RWPE2 (cell line): Measurements from ENCODE around the gene CDH6.

Experiments used
- ATAC-seq: fragments of 200-7000 bp; cut with Tn5 transposase; 3 replicates; pipeline ENCODE4 v1.9.1; 2021; ENCODE audit warnings: low read depth
- DNase-seq: peaks from one replicate; pipeline ENCODE4 v3.0.0-alpha.2; 2020; ENCODE audit warnings: low spot score
- H3K27ac ChIP-seq: fragments of 450-650 bp; 2 replicates; pipeline ENCODE4 v1.5.1; 2017; ENCODE audit warnings: mild to moderate bottlenecking; ENCODE audit not compliant: poor library complexity, severe bottlenecking
- H3K27me3 ChIP-seq: fragments of 250-450 bp; sonication (Bioruptor Pico); 2 replicates; pipeline ENCODE4 v1.5.1; 2021; ENCODE audit warnings: mild to moderate bottlenecking, moderate library complexity; ENCODE audit not compliant: insufficient read depth, poor library complexity, severe bottlenecking
- H3K36me3 ChIP-seq: fragments of 250-450 bp; sonication (Bioruptor Pico); 2 replicates; pipeline ENCODE4 v1.5.1; 2020; ENCODE audit warnings: low read depth, mild to moderate bottlenecking, moderate library complexity
- H3K4me1 ChIP-seq: fragments of 250-450 bp; sonication (Bioruptor Pico); 2 replicates; pipeline ENCODE4 v1.5.1; 2021; ENCODE audit warnings: mild to moderate bottlenecking, moderate library complexity; ENCODE audit not compliant: insufficient read depth, poor library complexity, severe bottlenecking
- H3K4me3 ChIP-seq: fragments of 250-450 bp; sonication (Bioruptor Pico); 2 replicates; pipeline ENCODE4 v1.5.1; 2021; ENCODE audit warnings: mild to moderate bottlenecking, moderate library complexity; ENCODE audit not compliant: severe bottlenecking
- H3K9me3 ChIP-seq: fragments of 250-450 bp; sonication (Bioruptor Pico); 2 replicates; pipeline ENCODE4 v1.5.1; 2021; ENCODE audit warnings: mild to moderate bottlenecking, moderate library complexity; ENCODE audit not compliant: severe bottlenecking
- CTCF ChIP-seq: fragments of 450-650 bp; IDR thresholded peaks from one replicate; pipeline ENCODE4 v1.5.1; 2017; ENCODE audit warnings: mild to moderate bottlenecking, moderate library complexity; ENCODE audit not compliant: poor library complexity, severe bottlenecking

The CDH6 gene

GRCh38 chr5:31244921-31245320, 51.4 kb downstream of the CDH6 start:
- H3K36me3 ChIP-seq, result no peaks in the 10 kb centered on the region
- TF ChIP-seq CTCF, result no peak
- no peak overlapping the region for H3K27ac ChIP-seq
- H3K9me3 ChIP-seq, result no peaks in the 10 kb centered on the region
- ATAC-seq (no peak), DNase-seq (no peak)
- no peak overlapping the region for H3K4me3 ChIP-seq
- no peaks in the 10 kb centered on the region for H3K4me1 ChIP-seq
- H3K27me3 ChIP-seq, result peaks cover 11% of the 10 kb centered on the region

- no peak for DNase-seq
- Histone ChIP-seq H3K27me3 (peaks cover 11% of the 10 kb centered on the region), H3K27ac (no peak overlapping the region), H3K36me3 (no peaks in the 10 kb centered on the region), H3K9me3 (no peaks in the 10 kb centered on the region), H3K4me1 (no peaks in the 10 kb centered on the region), H3K4me3 (no peak overlapping the region)
- TF ChIP-seq CTCF, result no peak
- no peak for ATAC-seq
Measured at GRCh38 chr5:31247381-31247780, 53.9 kb downstream of the CDH6 start.

DNA sequence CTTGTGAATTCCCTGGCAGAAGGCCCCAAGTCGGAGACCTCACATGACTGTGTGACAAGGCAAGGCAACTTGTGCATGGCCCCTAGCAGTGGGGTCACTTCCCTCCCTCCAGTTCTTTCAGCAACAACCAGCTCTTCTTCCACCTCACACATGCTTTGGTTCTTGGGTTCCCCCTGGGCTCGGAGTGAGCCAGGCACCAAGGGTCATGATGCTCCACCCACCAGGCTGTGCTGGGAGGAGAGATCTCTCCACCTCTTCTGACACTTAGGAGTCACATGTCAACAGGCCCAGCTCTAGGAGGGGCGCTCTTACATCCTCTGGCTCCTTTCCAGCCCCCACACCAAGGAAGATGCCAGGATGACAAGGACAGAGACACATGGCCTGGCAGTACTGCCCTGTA, 56.7 kb downstream of the CDH6 start:
- Histone ChIP-seq H3K36me3 (no peaks in the 10 kb centered on the region), H3K27ac (no peak overlapping the region), H3K27me3 (peaks cover 25% of the 10 kb centered on the region), H3K4me3 (no peak overlapping the region), H3K4me1 (no peaks in the 10 kb centered on the region), H3K9me3 (no peaks in the 10 kb centered on the region)
- ATAC-seq, result no peak
- no peak for DNase-seq
- no peak for TF ChIP-seq CTCF

GRCh38 chr5:31251032-31251431, 57.5 kb downstream of the CDH6 start:
- DNase-seq (no peak), ATAC-seq (no peak; the same call in 2 of the 3 replicates)
- Histone ChIP-seq H3K4me3 (no peak overlapping the region), H3K36me3 (no peaks in the 10 kb centered on the region), H3K27me3 (peaks cover 33% of the 10 kb centered on the region), H3K27ac (no peak overlapping the region), H3K4me1 (no peaks in the 10 kb centered on the region), H3K9me3 (no peaks in the 10 kb centered on the region)
- TF ChIP-seq CTCF, result no peak

DNA sequence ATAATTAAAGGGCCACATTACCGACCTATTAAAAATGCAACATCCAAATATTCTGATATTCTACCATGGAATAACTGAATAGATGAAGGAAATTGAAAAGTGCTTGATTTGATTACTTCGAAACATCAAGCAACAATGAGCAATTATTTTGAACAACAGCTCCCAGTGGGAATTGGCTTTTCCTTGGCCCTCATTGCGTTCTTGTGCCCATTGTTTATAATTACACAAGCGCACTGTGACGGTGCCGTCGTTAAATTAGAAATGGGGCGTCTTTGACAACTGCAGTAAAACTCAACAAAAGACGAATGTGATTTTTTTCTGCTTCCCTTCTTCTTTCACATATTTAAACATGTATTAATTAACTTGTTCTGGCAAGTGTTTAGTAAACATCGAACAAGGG, 61.6 kb downstream of the CDH6 start:
- Histone ChIP-seq H3K4me3 (no peak overlapping the region), H3K9me3 (no peaks in the 10 kb centered on the region), H3K4me1 (no peaks in the 10 kb centered on the region), H3K27me3 (peaks cover 32% of the 10 kb centered on the region), H3K36me3 (no peaks in the 10 kb centered on the region), H3K27ac (no peak overlapping the region)
- TF ChIP-seq CTCF, result no peak
- DNase-seq, result no peak
- ATAC-seq, result no peak
